ENCODE results near the gene CLN6.

Gene CLN6

DNA sequence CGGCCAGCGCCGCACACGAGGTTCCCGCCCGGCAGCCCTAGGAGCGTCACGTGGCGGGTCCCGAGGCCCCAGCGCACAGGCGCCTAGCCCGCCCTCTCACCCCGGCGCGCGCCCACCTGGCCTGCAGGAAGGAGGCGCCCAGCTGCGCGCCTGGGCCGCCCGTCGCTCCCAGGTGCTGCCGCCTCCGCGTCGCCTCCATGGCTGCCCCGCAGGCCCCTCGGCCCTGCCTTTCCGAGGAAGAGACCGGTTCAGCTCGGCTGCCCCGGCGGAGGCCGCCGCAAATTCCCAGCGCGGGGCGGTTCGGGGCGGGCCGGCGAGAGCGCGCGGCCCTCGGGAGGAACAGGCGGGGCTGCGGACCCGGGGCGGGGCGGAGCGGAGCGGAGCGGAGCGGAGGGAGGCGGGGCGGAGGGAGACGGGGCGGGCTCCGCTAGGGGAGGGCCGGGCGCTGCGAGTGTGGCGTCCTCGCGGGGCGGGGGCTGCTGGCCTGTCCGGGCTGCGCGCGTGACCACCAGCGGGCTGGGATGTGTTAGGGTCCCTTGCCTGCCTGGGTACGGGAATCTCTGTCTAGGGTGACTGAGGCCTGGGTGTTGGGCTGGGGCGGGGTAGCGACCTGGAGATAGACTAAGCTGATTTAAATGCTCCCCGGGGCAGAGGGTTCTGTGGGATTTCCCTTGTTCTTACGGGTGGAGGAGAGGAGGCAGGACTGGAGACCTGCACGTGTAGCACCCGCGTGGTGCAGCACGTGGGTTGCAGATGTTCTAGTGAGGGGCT lies at the start of gene CLN6:
Gene CLN6, minus strand, starts transcription at position 343 of the 771 bp plus-strand sequence. Its CDS starts 144 bp downstream, at position 199.
- peak; percentile 76 for DNase-seq

DNA sequence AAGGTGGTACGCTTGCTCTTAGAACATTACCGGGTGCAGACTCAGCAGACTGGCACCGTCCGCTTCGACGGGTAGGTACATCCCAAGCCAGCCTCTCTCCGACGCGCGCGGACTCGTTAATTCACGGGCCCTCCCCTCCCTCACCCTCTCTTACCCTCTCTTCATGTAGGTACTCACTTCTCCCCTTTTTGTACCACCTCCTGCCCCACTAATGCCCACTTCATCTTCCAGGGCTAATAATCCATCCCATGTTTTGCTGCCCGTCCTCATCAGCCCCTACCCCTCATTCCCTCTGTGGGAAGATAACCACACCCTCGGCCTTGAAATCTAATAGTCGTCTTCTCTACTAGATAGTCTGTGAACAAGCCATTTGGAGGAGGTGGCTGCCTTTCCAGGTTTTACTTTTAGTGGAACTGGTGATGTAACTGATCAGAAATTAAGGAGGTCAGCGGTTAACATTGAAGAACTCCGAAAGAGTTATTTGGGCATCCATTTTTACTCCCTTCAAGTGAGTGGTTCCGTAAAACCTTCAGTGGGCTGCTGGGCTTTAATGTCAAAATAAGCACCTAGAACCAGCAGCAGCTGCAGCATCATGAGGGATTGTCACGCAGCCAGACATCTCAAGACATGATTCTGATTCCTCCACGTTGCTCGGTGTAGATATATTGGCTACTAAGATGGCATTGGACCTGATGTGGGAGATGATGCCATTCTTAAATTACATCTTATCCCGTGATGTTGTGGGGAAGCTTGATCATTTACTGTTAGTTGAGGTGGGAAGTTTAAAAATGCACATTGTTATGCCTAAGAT lies 49.3 kb upstream of the CLN6 start:
- DNase-seq = peak; percentile 55

DNA sequence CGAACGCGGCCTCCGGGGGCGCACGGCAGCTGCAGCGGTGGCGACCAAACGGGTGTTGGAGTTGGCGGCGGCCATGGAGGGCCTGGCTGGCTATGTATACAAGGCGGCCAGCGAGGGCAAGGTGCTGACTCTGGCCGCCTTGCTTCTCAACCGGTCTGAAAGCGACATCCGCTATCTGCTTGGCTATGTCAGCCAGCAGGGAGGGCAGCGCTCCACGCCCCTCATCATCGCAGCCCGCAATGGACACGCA lies 48.7 kb upstream of the CLN6 start:
- peak; percentile 55 for DNase-seq

DNA sequence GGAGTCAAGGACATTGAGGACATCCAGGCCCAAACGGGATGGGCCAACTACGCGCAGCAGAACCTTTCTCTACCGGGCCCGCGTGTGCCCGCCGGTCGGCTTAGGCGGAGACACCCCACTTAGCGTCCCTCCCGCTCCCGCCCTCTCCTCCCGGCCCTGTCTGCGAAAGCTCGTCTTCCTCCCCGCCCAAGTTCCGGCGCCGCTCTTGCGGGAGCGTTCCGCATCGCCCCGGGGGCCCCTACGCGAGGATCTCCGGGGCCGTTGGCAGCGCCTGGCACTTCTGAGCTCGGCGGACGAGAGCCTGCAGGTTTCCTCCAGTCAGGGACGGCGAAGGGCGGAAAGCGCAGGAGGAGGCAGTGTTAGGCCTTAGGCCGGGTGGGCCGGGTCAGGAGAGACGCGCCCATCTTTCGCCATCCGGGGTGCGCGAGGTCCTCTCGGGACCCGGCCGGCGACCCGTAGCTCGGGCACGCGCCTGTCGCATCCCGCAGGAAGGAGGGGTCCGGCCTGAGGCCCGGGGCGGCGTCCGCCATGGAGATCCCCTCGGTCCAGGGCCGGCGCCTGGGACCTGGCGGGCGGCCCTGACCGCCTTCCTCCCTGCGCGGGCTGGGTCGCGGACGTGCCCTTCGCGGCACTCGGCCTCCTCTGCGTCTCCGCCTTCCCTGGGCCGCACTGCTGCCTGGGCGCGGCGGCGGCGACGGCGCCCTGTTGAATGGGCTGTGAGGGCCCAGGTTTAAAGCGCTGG lies 48.2 kb upstream of the CLN6 start, which contains the start of gene FEM1B:
Gene FEM1B, plus strand, starts transcription at position 143 of the 742 bp plus-strand sequence. CDS start 673 bp downstream, outside the sequence.
- DNase-seq = peak; percentile 83

DNA sequence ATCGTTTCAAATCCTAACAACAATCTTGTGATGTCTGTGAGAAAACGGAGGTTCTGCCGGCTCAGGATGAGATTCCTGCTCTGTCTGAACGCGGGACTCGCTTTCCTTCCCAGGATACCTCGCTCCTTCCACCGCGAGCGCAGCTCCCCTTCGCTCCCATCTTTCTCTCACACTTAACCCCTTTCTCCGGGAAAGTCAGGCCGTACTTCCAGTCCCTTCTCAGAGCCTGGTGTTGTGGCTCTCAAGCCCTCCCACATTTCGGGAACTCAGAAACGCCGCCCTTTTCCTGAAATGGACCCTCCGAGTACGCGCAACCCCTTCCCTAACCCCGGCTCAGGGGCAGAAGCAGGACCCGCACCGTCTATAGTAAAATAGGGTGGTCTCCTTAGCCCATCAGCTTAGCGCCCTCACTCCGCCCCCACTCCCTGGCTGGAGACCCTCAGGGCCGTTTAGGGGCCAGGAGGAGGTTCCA lies 47.6 kb upstream of the CLN6 start:
- peak; percentile 37 for DNase-seq

DNA sequence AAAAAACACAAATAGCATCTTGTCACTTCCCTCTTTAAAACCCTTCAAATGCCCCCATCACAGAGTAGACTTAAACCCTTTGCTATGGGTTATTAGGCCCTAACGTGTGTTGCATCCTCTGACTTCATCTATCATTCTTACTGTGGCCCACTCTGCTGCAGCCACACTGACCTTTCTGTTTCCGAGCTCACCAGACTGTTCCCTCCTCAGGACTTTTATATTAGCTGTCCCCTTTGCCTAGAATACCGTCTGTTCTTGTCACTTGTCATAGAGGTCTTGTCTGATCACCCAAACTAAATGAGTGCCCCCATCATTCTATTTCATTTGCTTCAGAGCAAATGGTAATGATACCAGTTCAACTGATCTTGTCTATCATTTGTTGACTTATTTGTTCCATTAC lies 47.1 kb upstream of the CLN6 start:
- no peak for DNase-seq

DNA sequence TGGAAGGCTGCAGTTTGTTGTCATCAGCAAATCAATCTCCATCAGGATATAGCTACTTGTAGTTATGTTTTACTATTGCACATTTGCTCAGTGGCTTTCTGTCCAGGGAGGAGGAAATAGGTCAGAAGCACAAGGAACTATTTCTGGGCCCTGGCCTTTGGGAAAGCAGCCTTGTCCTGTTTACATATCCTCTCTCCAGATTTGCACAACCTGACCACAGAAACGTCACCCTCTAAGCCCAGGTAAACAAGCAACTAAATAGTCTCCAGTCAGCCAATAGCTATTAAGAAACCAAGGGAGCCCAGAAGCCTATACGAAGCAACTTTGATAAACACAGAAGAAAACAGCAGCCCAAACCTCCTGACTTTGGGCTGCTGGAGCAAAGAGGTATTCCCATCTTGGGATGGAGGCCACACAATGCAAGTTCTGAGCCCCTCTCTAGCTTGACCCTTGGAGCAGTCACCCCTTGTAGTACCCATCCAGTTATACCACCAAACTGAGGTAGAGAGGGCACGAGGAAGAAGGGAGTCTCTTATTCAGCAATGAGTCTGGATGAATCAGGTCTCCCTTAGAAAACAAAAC lies 45.7 kb upstream of the CLN6 start:
- DNase-seq = no peak

DNA sequence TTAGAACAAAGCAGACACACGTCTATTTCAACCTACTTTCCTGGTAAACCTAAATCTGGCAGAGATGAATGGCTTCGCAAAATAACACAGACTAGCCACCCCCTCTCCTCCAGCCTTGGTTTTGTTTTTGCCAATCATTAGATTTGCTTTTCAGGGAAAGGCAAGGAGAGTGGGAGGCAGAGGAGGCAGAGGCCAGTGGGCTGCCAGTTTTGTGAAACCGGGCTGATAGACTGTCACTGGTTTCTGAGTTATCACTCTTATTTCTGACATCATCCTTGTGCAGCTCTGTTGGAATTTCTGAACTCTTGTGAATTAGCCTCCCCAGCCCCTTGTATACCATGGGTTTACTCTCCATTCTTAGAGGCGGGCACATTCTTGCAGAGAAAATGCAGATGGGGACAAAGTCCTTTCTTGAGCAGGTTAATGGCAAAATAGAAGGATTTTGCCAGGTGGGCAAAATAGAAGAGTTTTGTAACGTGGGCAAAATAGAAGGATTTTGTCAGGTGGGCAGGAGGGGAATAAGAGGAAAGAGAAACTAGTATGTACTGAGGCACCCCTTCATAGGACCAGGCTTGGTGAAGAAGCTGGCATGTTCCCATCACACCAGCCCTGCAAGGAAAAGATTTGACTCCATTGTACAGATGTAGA lies 44.8 kb upstream of the CLN6 start:
- no peak for DNase-seq

DNA sequence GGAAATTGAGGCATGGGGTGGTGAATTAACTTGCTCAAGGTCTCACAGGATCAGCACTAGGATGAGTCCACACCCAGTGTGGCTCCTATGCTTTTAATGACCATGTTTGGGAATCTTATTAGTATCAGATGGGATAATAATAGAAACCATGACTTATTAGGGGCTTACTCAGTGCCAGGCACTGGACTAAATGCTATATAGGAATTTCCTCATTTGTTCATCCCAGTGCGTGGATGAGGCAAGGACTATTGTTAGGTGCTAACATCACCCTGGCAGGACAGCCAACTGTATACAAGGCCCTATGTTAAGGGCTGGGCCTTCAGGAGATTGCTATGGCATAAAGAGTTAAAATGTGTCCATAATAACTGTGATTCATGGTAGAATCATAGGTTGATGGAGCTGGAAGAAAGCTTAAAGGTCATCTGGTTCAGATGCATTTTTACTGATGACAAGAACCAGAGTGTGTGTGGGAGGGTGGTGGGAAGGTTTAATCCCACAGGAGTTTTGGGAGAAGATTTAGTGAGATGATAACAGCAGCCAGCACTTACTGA lies 43.3 kb upstream of the CLN6 start:
- no peak for DNase-seq

DNA sequence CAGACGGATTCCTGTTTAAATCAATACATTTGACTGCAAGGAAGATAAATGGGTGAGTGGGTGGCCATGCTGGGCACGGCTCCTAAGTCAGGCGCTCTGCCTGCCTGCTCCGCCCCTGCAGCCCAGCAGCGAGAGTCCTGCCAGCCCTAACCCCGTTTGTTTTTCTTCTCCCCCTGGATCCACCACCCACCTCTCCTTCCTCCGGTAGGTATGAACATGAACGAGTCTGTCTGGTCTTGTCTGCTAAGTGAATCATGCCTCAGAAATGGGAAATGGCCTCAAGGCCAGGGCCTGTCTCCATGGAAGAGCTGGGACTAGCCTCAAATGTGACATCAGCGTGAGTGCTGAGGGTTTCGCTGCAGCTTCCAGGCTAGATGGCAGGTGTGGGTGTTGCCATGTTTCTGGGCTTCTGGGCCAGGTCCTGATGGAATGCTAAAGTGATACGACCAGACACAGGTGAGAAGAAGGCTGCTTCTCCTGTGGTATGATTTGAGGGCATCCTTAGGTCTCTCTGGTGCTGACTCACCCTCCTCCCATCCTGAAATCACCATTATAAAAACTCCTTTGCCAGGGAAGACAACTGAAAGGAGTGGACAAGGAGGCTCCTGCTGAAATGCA lies 42.4 kb upstream of the CLN6 start:
- DNase-seq = no peak

DNA sequence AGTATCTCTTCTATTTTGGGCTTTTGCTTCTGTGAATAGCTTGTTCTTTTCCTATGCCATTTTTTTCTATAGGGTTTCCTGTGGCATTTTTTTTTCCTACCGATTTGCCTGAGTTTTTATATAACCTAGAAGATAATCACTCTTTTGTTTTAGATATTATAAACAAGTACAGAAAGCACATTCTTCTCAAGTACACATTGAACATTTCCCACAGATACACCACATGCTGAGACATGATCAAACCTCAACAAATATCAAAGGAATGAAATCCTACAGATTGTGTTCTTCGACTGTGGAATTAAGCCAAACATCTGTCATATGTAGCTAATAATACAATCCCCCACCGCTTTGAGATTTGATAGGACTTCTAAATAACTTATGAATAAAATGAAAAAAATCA lies 38.9 kb upstream of the CLN6 start:
- DNase-seq = peak; percentile 94

DNA sequence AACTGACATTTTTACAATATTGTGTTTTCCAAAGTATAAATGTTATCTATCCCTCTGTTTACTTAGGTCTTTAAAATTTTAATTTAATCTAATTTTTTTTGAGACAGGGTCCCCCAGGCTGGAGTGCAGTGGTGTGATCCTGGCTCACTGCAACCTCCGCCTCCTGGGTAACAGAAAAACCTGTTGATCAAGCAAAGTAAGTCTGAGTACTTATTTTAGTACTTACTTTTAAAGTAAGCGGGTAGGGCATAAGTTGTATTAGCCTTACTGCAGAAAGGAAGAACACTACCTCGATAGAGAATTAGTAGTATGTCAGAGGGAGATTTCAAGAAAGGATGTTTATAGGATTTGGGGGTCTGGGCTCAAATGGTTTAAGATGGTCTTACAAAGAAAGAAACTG lies 36.1 kb upstream of the CLN6 start:
- no peak for DNase-seq

DNA sequence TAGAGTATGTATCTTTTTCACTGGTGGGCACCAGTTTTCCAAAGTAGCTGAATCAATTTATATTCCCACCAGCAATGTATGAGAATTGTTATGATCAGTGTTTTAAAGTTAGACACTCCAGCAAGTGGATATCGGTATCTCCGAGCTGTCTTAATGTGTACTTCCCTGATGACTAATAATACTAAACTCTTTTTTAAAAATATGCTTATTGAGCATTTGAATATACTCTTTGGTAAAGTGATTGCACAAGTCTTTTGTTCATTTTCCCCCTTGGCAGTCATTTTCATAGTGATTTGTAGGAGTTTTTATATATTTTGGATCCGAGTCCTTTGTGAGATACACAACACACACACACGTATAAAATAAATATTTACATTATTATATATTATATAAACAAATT lies 35.6 kb upstream of the CLN6 start:
- DNase-seq = no peak

DNA sequence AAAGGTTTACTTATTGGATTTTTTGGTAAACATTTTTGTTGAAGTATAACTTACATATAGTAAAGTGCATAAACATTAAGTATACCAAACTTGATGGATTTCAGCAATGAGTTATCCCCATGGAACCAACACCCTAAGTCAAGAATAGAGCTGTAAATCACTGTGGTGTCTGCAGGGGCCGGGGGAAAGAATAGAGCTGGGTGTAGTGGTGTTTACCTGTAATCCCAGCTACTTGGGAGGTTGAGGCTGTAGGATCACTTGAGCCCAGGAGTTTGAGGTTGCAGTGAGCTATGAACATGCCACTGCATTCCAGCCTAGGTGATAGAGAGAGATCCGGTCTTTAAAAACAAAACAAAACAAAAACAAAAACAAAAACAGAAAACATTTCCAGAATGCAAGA lies 34.8 kb upstream of the CLN6 start:
- DNase-seq = no peak

DNA sequence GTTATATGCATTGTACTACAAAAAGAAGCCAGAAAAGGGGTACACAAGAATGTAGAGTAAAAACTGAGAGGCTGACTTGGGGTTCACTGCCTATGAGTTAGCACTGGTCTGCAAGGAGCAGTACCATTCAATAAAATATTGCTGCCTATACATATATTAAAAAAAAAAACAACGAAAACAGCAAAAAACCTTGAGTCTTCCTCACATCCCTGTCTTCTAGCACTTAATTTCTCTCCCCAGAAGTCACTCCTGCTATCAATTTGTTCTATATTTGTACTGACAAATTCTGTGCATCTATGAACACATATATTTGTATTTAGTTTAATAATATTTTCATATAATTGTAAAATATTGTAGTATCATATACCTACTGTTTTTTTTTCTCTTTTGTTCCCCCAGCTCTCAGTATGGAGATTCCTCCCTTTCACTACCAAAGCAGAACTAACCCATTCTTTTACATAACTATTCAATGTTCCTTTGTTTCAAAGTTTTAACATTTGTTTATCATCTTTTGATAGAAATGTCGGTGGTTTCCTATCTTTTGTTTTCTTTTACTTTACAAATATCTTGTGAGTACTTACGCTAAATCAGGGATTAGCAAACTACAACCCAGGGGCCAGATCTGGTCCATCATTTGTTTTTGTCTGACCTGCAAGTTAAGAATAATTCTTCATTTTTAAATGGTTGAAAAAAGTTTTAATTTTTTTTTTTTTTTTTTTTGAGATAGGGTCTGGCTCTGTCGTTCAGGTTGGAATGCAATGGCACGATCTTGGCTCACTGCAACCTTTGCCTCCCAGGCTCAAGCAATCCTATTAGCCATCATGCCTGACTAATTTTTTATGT lies 33.2 kb upstream of the CLN6 start:
- no peak for DNase-seq

DNA sequence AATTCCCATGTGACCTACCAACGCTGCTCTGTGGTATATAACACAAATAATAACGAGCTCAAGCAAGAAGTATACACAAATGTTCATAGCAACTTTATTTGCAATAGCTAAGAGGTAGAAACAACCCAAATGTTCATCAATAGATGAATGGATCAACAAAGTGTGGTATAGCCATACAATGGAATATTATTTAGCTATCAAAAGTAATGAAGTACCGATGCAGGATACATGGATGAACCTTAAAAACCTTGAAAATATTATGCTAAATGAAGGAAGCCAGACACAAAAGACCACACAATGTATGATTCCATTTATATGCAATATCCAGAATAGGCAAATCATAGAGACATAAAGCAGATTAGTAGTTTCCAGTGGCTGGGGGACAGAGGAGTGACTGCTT lies 32.5 kb upstream of the CLN6 start:
- no peak for DNase-seq

DNA sequence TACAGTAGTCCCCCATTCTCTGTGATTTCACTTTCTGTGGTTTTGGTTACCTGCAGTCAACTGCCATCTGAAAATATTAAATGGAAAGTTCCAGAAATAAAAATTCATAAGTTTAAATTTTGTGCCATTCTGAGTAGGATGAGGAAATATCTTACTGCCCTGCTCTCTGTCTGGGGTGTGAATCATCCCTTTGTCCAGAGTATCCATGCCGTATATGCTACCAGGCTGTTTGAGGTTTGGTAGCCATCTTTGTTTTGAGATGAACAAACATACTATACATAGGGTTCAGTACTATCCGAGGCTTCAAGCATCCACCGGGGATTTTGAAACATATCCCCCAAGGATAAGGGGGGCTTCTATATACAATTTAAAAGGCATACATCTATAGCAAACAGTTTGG lies 31.7 kb upstream of the CLN6 start:
- no peak for DNase-seq

DNA sequence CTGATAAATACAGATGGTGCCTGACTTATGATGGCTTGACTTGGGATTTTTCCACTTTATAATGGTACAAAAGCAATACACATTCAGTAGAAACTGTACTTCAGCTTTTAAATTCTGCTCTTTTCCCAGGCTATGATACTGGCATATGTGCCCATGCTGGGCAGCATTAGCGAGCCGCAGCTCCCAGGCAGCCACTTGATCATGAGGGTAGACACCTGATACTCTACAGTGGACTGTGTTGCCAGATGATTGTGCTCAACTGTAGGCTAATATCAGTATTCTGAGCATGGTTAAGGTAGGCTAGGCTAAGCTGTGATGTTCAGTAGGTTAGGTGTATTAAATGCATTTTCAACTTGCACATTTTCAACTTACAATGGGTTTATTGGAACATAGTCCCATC lies 30.4 kb upstream of the CLN6 start:
- DNase-seq = no peak

DNA sequence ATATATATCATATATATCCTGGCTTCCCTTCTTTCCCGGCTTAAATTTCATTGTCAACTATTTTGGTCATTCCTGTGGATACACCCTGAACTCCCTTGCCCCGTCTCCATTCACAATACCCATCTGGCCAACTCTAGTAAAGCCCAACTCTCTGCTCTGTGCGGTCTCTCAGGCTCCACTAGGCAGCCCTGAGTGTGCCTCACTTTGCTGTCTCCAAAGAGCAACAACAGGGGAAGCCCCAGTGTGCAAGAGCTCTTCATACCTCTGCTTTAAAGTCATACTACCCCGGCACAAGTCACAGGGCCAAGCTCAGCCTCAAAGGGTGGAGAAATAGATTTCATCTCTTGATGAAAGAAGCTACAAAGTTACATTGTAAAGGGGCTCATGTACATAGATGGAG lies 29.2 kb upstream of the CLN6 start:
- no peak for DNase-seq

DNA sequence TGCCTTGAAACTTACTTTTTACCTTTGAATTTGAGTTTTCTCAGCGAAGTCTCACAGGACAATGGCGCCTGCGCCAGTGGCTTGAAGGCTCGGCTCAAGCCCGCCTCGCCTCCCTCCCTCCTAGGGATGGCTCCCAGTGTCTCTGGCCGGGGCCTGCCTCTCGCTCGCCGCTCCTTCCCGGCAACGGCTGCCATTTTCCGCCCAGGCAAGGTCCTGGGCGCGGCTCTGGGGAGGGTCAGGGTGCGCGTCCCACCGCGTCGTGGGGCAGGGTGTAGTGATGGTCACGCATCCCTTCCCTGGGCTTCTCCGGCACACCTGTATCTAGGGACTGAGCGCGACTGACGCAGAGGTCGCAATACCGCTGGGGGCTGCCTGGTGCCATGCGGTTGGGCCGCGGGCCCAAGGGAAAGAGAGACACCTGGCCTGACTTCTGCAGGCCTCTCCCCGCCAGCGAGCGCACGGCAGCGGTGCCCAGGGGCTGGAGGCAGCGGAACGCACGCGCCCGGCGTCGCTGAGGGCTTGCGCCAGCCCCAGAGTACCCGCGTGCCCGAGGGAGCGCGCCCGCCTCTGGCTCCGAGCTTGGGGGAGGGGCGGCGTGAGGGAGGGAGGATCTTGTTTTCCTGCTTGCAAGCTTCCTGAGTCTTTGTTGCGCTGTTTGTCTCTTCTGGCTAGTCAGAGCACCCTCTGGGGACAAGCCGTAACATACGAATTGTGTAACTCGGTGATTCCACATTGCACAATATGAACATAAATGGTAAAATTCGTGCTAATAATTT lies 27.3 kb upstream of the CLN6 start:
- peak; percentile 72 for DNase-seq

Data from NCI-H526 treated with DMSO at 0.1 percent for 48 hours (cell line).